Gastroesophageal sphincter (tissue), 4 donors: ENCODE results near the gene B3GNT8. TPM values are rescaled to one million over a fixed set of nuclear protein-coding genes. Genes with fewer than 3 reads are reported as not detected.
A peak's percentile ranks its signal among the peaks of the same experiment; 100 is the strongest.

Source experiments
- ATAC-seq: fragments of 150-250 bp; one replicate; pipeline ENCODE4 v1.9.1; 2016; ENCODE audit warnings: mild to moderate bottlenecking, moderate library complexity
- H3K27ac ChIP-seq, 4 donors: fragments of 200-600 bp; sonication (generic) in 3 of 4; 1 replicate in 3 of 4; 2 replicates in 1 of 4; pipeline ENCODE4 v1.5.1; 2016 to 2019
- H3K27me3 ChIP-seq: fragments of 200-600 bp; sonication (generic); one replicate; pipeline ENCODE4 v1.5.1; 2019
- H3K36me3 ChIP-seq, 2 donors: fragments of 200-600 bp; sonication (generic); one replicate each; pipeline ENCODE4 v1.5.1; 2019; ENCODE audit warnings: control low read depth in 1 of 2
- H3K4me1 ChIP-seq, 3 donors: fragments of 200-600 bp; sonication (generic); 1 replicate in 2 of 3; 2 replicates in 1 of 3; pipeline ENCODE4 v1.5.1; 2016 to 2019; ENCODE audit warnings: control low read depth in 2 of 3
- H3K4me3 ChIP-seq, 2 donors: fragments of 200-600 bp; sonication (generic); one replicate each; pipeline ENCODE4 v1.5.1; 2019; ENCODE audit warnings: mild to moderate bottlenecking in 1 of 2, moderate library complexity in 1 of 2
- H3K9me3 ChIP-seq, 3 donors: fragments of 200-600 bp; sonication (generic); one replicate each; pipeline ENCODE4 v1.5.1; 2017 to 2019; ENCODE audit warnings: control low read depth in 2 of 3
- EP300 ChIP-seq: sonication (generic); formaldehyde crosslinking; IDR thresholded peaks from one replicate; pipeline ENCODE4 v1.6.1; 2017; ENCODE audit warnings: antibody characterized with exemption, mild to moderate bottlenecking
- POLR2A ChIP-seq, 2 donors: fragments of 450-650 bp; IDR thresholded peaks; one replicate each; pipeline ENCODE4 v1.6.1; 2017; ENCODE audit warnings: antibody characterized with exemption in 2 of 2, mild to moderate bottlenecking in 2 of 2, moderate library complexity in 1 of 2
- POLR2AphosphoS5 ChIP-seq: sonication (generic); formaldehyde crosslinking; IDR thresholded peaks from one replicate; pipeline ENCODE4 v1.6.1; 2017; ENCODE audit warnings: antibody characterized with exemption
- WGBS, 2 donors: methylation state at CpG; one replicate each; pipeline ENCODE4 v1.1.5; 2018; ENCODE audit warnings: low coverage in 1 of 2; 5-methylcytosine and 5-hydroxymethylcytosine counted together
- total RNA-seq, 4 donors: library from RNA; depleted of rRNA; stranded (reverse); fragments of >200 nt; gene quantifications; one replicate each; pipeline ENCODE4 v1.1.0, GENCODE V29; 2016
- TF ChIP-seq, protein P1 (sequence below), 4 experiments: fragments of 200-600 bp in 2 of 4; fragments of 450-650 bp in 2 of 4; sonication (generic) in 1 of 4; IDR thresholded peaks; one replicate each; pipeline ENCODE4 v1.5.1; 2017 to 2019; ENCODE audit warnings: antibody characterized with exemption in 4 of 4, mild to moderate bottlenecking in 2 of 4, moderate library complexity in 2 of 4

B3GNT8 gene
- total RNA-seq, 4 donors from 2014 or later = 1.9 to 6.1 (median 2.7) TPM

DNA sequence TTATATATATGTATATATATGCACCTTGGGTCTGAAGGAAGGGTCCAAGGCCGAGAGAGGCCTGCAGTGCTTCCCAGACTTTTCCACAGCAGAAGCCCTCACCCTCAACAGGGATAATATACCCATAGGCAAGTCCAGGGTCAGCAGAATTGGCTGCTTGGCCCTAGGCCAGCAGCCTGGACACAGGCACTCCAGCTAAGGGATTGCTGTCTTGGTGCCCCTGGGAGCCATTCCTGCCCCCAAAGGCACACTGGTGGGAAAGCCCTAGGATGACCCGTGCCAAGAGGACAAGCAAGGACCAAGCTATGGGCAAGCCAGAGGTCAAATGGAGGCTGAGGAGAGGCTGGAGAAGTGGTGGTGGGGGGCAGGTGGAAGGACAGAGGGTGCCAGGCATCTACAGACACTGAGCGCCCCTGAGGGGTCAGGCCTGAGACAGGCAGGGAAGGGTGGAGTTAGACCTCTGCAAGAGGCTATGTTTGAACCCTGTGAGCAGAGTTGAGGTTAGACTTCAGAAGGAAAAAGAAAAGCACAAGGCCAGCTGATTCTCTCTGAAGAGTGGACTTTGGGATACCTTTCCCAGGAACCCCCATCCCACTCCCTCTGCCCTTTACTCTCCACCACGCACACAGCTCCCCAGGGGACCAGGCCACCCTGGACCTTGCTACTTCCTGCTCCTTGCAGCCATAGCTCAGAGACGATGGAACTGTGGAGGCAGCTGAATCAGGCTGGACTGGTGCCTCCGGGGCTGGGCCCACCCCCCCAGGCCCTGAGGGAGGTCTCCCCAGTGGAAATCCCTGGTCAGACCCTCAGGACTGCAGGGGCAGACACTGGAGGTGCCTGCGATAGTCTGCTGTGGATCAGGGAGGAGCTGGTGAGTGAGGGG, 15.5 kb upstream of the B3GNT8 start, which contains the start of gene ERICH4:
TSS of gene ERICH4 (plus strand) at position 684 of the 883 bp plus-strand sequence. CDS start at position 698, 14 bp downstream.
- Histone ChIP-seq H3K9me3 (no peaks in the 10 kb centered on the region), H3K27me3 (peaks cover 52% of the 10 kb centered on the region), H3K4me3 (no peak within 1 kb of the TSS), H3K4me1 (peaks cover 0 to 20% (median 0%) of the 10 kb centered on the region in 3 donors), H3K36me3 (peaks cover 0 to 6% of the 10 kb centered on the region in 2 donors), H3K27ac (no peak within 1 kb of the TSS)
- TF ChIP-seq EP300 = no peak
- no peak for TF ChIP-seq POLR2AphosphoS5
- TF ChIP-seq, protein P1, sequence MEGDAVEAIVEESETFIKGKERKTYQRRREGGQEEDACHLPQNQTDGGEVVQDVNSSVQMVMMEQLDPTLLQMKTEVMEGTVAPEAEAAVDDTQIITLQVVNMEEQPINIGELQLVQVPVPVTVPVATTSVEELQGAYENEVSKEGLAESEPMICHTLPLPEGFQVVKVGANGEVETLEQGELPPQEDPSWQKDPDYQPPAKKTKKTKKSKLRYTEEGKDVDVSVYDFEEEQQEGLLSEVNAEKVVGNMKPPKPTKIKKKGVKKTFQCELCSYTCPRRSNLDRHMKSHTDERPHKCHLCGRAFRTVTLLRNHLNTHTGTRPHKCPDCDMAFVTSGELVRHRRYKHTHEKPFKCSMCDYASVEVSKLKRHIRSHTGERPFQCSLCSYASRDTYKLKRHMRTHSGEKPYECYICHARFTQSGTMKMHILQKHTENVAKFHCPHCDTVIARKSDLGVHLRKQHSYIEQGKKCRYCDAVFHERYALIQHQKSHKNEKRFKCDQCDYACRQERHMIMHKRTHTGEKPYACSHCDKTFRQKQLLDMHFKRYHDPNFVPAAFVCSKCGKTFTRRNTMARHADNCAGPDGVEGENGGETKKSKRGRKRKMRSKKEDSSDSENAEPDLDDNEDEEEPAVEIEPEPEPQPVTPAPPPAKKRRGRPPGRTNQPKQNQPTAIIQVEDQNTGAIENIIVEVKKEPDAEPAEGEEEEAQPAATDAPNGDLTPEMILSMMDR (IDR thresholded peaks at IDR 0.05) = no peak
- TF ChIP-seq POLR2A (IDR thresholded peaks at IDR 0.05) = no peak
- 75 to 83% methylated on average over 1 of the region's 7 CpGs for WGBS, 2 donors
- ATAC-seq = no peak

DNA sequence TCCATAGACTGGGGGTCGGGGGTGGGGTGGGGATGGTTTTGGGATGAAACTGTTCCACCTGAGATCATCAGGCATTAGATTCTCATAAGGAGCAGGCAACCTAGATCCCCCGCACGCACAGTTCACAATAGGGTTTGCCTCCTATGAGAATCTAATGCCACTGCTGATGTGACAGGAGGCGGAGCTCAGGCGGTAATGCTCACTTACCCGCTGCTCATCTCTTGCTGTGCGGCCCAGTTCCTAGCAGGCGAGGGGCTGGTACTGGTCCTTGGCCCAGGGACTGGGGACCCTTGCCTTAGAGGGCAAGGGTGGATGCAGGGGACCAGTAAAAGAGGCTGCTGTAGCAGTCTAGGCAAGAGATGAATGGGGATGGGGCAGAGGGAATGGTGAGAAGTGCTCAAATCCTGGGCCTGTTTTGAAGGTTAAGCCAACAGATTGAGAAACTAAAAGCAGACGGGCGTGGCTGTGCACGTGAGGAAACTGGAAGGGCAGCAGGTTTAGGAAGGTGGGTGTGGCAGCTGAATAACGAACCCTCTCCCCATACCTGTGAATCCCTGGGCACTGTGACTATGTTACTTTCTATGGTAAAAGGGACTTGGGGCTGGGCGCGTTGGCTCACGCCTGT, 14.3 kb upstream of the B3GNT8 start:
- H3K36me3 ChIP-seq = peaks cover 0 to 19% of the 10 kb centered on the region in 2 donors
- peaks cover 0 to 20% (median 0%) of the 10 kb centered on the region in 3 donors for H3K4me1 ChIP-seq
- WGBS, 2 donors = 71 to 81% methylated on average over 3 to 11 of the region's 15 CpGs
- H3K27ac ChIP-seq = no peak overlapping the region
- H3K27me3 ChIP-seq = peaks cover 39% of the 10 kb centered on the region
- no peak for ATAC-seq
- H3K9me3 ChIP-seq = no peaks in the 10 kb centered on the region
- TF ChIP-seq, protein P1 (IDR thresholded peaks at IDR 0.05) = no peak
- no peak for TF ChIP-seq POLR2AphosphoS5
- TF ChIP-seq POLR2A (IDR thresholded peaks at IDR 0.05) = no peak
- no peak for TF ChIP-seq EP300
- H3K4me3 ChIP-seq = no peak overlapping the region

DNA sequence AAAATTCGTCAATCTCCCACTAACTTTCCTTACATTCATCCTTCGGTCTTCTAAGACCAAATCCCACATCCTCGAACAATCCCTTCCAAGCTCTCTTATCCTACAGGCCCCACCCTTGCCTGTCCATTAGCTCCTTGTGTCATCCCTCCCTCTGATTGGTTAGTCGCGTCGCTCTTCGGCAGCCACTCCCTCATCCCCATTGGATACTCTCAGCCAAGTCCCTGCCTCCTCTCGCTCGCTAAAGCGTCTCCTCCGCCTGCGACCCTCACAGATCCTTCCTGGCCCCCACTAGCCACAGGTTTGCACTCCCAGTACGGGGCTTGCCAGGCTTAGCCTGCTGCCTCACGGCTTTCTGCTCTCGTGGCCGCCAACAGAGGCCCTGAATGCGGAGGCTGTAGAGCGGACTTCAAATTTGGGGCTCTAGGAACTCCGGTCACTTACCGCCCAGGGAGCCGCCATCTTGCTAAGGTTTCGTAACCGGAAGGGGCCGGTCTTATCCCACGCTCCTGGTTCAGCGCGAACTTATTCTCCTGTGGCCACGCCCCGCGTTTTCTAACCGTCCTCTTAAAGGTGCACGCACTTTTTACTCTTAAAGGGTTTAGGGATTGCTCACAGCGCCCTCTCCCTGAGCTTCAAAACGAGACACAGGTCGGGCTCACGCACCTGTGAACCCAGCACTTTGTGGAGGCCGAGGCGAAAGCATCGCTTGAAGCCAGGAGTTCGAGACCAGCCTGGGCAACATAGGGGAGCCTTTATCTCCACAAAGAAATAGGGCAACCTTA, 12.5 kb upstream of the B3GNT8 start, which contains the start of gene DMAC2:
TSS of gene DMAC2 (minus strand) at position 472 of the 782 bp plus-strand sequence. CDS start at position 459, 13 bp downstream.
- WGBS, 2 donors = 0 to 1% methylated on average over 13 to 16 of the region's 40 CpGs
- Histone ChIP-seq H3K9me3 (no peaks in the 10 kb centered on the region), H3K4me1 (peaks cover 0 to 20% (median 0%) of the 10 kb centered on the region in 3 donors), H3K27ac (peak within 1 kb of the TSS; percentile 89 to 95 (median 94)), H3K36me3 (peaks cover 0 to 37% of the 10 kb centered on the region in 2 donors), H3K27me3 (peaks cover 25% of the 10 kb centered on the region), H3K4me3 (peak within 1 kb of the TSS; percentile 72)
- TF ChIP-seq POLR2A (IDR thresholded peaks at IDR 0.05) (peak; percentile 55 to 74), POLR2AphosphoS5 (peak; percentile 86), EP300 (no peak)
- TF ChIP-seq, protein P1 (IDR thresholded peaks at IDR 0.05) = peak in 3 of 4 experiments; percentile 33 to 73 (median 38)
- ATAC-seq = peak; percentile 99

DNA sequence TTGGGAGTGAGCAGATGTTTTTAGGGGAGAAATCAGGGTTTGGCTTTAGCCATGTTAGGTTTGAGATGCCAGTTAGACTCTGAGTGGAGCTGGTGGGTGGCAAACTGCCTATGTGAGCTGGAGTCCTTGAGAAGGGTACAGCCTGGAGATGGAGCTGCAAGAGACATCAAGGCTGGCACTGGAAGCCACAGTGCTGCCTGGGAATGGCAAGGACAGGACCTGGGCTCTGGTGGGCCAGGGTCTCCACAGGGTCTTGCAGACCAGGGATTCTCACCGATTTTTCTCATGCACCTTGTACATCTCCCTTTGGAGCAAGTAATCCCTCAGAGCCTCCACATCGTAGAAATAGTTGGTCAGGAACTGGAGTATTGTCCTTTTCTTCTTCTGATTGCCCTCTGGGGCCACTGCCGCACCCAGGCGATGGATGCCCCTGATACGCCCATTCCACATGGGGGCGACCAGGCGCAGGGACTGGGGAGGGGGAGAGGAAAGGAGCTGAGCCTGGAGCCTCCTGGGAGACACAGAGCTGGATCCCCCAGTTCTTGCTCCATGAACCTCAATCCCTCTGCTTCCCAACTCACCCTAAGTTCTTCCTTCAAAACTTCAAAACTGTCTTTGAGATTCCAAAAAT, 10.9 kb upstream of the B3GNT8 start:
- H3K27me3 ChIP-seq = peaks cover 17% of the 10 kb centered on the region
- ATAC-seq = no peak
- no peak for TF ChIP-seq EP300
- no peak for TF ChIP-seq POLR2A (IDR thresholded peaks at IDR 0.05)
- TF ChIP-seq POLR2AphosphoS5 = no peak
- TF ChIP-seq, protein P1 (IDR thresholded peaks at IDR 0.05) = no peak
- no peak overlapping the region for H3K4me3 ChIP-seq
- 100% methylated on average over 1 of the region's 7 CpGs; no CpG with 5 or more reads in 1 of the 2 donors for WGBS, 2 donors
- H3K36me3 ChIP-seq = peaks cover 0 to 50% of the 10 kb centered on the region in 2 donors
- peaks cover 0 to 20% (median 0%) of the 10 kb centered on the region in 3 donors for H3K4me1 ChIP-seq
- H3K27ac ChIP-seq = no peak overlapping the region
- H3K9me3 ChIP-seq = no peaks in the 10 kb centered on the region
